Measurements from ENCODE around the gene BTK.

Gene BTK

GRCh38 chrX:101410461-101410860, 24.5 kb upstream of the BTK start:
- Histone ChIP-seq H4K20me1 (ENCODE audit: low read depth, low read length) (no peaks in the 10 kb centered on the region), H3K9me3 (ENCODE audit: insufficient read depth, low read length) (no peaks in the 10 kb centered on the region), H3K9me2 (replicated peaks; ENCODE audit: insufficient read depth, low read length) (no peaks in the 10 kb centered on the region), H3K4me3 (ENCODE audit: insufficient read depth, low read length, poor library complexity, severe bottlenecking) (no peak overlapping the region), H3K27me3 (ENCODE audit: low read length) (no peaks in the 10 kb centered on the region), H3K9ac (ENCODE audit: low read length) (no peak overlapping the region), H3K79me2 (ENCODE audit: insufficient read depth, low read length) (peaks cover 58% of the 10 kb centered on the region), H3F3A (ENCODE audit: insufficient read depth) (no peaks in the 10 kb centered on the region; the same call in 1 of the 2 replicates), H2AFZ (ENCODE audit: low read depth, low read length, severe bottlenecking) (no peak overlapping the region), H3K4me2 (ENCODE audit: low read depth, low read length, poor library complexity, severe bottlenecking) (peak overlapping the region; percentile 91), H3K36me3 (ENCODE audit: low read length) (no peaks in the 10 kb centered on the region), H3K27ac (ENCODE audit: low read depth, low read length) (no peak overlapping the region)
- no peak for TF ChIP-seq EZH2phosphoT487 (conservative IDR thresholded peaks at IDR 0.05; ENCODE audit: low read length)
- TF ChIP-seq CTCF (IDR thresholded peaks at IDR 0.05; ENCODE audit: insufficient read depth, low read length, poor library complexity, severe bottlenecking) = no peak

- H3K9me3 ChIP-seq (ENCODE audit: insufficient read depth, low read length) = no peaks in the 10 kb centered on the region
- no peaks in the 10 kb centered on the region for H4K20me1 ChIP-seq (ENCODE audit: low read depth, low read length)
- no peak overlapping the region for H3K27ac ChIP-seq (ENCODE audit: low read depth, low read length)
- H2AFZ ChIP-seq (ENCODE audit: low read depth, low read length, severe bottlenecking) = no peak overlapping the region
- peaks cover 62% of the 10 kb centered on the region for H3K79me2 ChIP-seq (ENCODE audit: insufficient read depth, low read length)
- no peaks in the 10 kb centered on the region; the same call in 1 of the 2 replicates for H3F3A ChIP-seq (ENCODE audit: insufficient read depth)
- no peaks in the 10 kb centered on the region for H3K9me2 ChIP-seq (replicated peaks; ENCODE audit: insufficient read depth, low read length)
- peak overlapping the region; percentile 91 for H3K4me2 ChIP-seq (ENCODE audit: low read depth, low read length, poor library complexity, severe bottlenecking)
- H3K36me3 ChIP-seq (ENCODE audit: low read length) = no peaks in the 10 kb centered on the region
- no peaks in the 10 kb centered on the region for H3K27me3 ChIP-seq (ENCODE audit: low read length)
- peak overlapping the region; percentile 82 for H3K4me3 ChIP-seq (ENCODE audit: insufficient read depth, low read length, poor library complexity, severe bottlenecking)
- TF ChIP-seq EZH2phosphoT487 (conservative IDR thresholded peaks at IDR 0.05; ENCODE audit: low read length) (no peak), CTCF (IDR thresholded peaks at IDR 0.05; ENCODE audit: insufficient read depth, low read length, poor library complexity, severe bottlenecking) (no peak)
- H3K9ac ChIP-seq (ENCODE audit: low read length) = peak overlapping the region; percentile 74
These were observed 23.1 kb upstream of the BTK start for GRCh38 chrX:101409043-101409442.

GRCh38 chrX:101408532-101408841, 22.5 kb upstream of the BTK start:
- H3K9me2 ChIP-seq (replicated peaks; ENCODE audit: insufficient read depth, low read length) = no peaks in the 10 kb centered on the region
- H3K79me2 ChIP-seq (ENCODE audit: insufficient read depth, low read length) = peaks cover 62% of the 10 kb centered on the region

More at GRCh38 chrX:101408532-101408841, 22.5 kb upstream of the BTK start:
- Histone ChIP-seq H3K9ac (ENCODE audit: low read length) (peak overlapping the region; percentile 74), H3K4me3 (ENCODE audit: insufficient read depth, low read length, poor library complexity, severe bottlenecking) (peak overlapping the region; percentile 82), H3K27me3 (ENCODE audit: low read length) (no peaks in the 10 kb centered on the region), H3K36me3 (ENCODE audit: low read length) (no peaks in the 10 kb centered on the region), H4K20me1 (ENCODE audit: low read depth, low read length) (no peaks in the 10 kb centered on the region), H3K9me3 (ENCODE audit: insufficient read depth, low read length) (no peaks in the 10 kb centered on the region), H3K4me2 (ENCODE audit: low read depth, low read length, poor library complexity, severe bottlenecking) (peak overlapping the region; percentile 91), H3K27ac (ENCODE audit: low read depth, low read length) (peak overlapping the region; percentile 83), H3F3A (ENCODE audit: insufficient read depth) (no peaks in the 10 kb centered on the region), H2AFZ (ENCODE audit: low read depth, low read length, severe bottlenecking) (peak overlapping the region; percentile 19)
- TF ChIP-seq CTCF (IDR thresholded peaks at IDR 0.05; ENCODE audit: insufficient read depth, low read length, poor library complexity, severe bottlenecking) (no peak), EZH2phosphoT487 (conservative IDR thresholded peaks at IDR 0.05; ENCODE audit: low read length) (no peak)

Measured in SU-DHL-6 (cell line).